Mucosa of descending colon (tissue), 3 donors: ENCODE measurements around the gene DPH2. TPM values are rescaled to one million over a fixed set of nuclear protein-coding genes. Genes with fewer than 3 reads are reported as not detected.
A peak's percentile ranks its signal among the peaks of the same experiment; 100 is the strongest.

Experiments
- ATAC-seq: fragments of 200-7000 bp; cut with Tn5 transposase; one replicate; pipeline ENCODE4 v1.9.1; 2020; ENCODE audit warnings: mild to moderate bottlenecking, moderate library complexity
- DNase-seq, 3 donors: peaks; one replicate each; pipeline ENCODE4 v3.0.0-alpha.2; 2020
- H3K36me3 ChIP-seq: fragments of 200-600 bp; one replicate; pipeline ENCODE4 v1.8.0; 2021; ENCODE audit warnings: low read depth, mild to moderate bottlenecking
- H3K4me1 ChIP-seq: fragments of 200-600 bp; one replicate; pipeline ENCODE4 v1.8.0; 2021; ENCODE audit warnings: low read depth, mild to moderate bottlenecking
- H3K4me3 ChIP-seq: fragments of 200-600 bp; one replicate; pipeline ENCODE4 v1.8.0; 2021; ENCODE audit warnings: mild to moderate bottlenecking
- H3K9me3 ChIP-seq: fragments of 200-600 bp; one replicate; pipeline ENCODE4 v1.8.0; 2021; ENCODE audit warnings: mild to moderate bottlenecking
- CTCF ChIP-seq: fragments of 200-600 bp; IDR thresholded peaks from one replicate; pipeline ENCODE4 v1.8.0; 2022; ENCODE audit warnings: antibody characterized with exemption, mild to moderate bottlenecking
- intact Hi-C, 2 donors: fragments of 100-400 bp; cut with DNase I in 1 of 2; cut with micrococcal nuclease in 1 of 2; formaldehyde crosslinking; loops; one replicate each; pipeline versions ENCODE4 v1.11.0 to v1.11.1; 2022; cut with DNase I, micrococcal nuclease
- total RNA-seq, 3 donors: library from RNA; stranded (reverse); fragmentation: NEBNext Ultra II Directional in 2 of 3; extraction: Animal tissue kit (Norgen Biotek cat#: 25700) in 2 of 3; gene quantifications; one replicate each; pipeline versions ENCODE4 v1.2.1 to v1.2.4, GENCODE V29; 2021 to 2023
- donor health status: DM: no; HTN: no; CAD: no; lungs with moderate emphysema.
- donor health status: DM: no; HTN: no; CAD: no.
- donor health status: DM: no; HTN: yes; CAD: no.

DPH2 gene
- total RNA-seq, 3 donors from 2014 or later = 16.5 to 23.3 (median 17.9) TPM

DNA sequence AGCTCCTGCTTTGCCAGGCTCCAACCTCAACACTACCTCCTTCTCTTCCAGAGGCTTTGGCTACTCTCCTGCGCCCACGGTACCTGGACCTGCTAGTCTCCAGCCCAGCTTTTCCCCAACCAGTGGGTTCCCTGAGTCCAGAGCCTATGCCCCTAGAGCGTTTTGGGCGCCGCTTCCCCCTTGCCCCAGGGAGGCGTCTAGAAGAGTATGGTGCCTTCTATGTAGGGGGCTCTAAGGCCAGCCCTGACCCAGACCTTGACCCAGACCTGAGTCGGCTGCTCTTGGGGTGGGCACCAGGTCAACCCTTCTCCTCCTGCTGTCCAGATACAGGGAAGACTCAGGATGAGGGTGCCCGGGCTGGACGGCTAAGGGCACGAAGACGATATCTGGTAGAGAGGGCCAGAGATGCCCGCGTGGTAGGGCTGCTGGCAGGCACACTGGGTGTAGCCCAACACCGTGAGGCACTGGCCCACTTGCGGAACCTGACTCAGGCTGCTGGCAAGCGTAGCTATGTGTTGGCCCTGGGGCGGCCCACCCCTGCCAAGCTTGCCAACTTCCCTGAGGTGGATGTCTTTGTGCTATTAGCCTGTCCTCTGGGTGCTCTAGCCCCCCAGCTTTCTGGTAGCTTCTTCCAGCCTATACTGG is 1.6 kb downstream of the DPH2 start:
- ATAC-seq (no peak), DNase-seq (no peak)
- intact Hi-C loops = no loop called here
- no peak for TF ChIP-seq CTCF
- no peaks in the 10 kb centered on the region for H3K9me3 ChIP-seq
- H3K4me1 ChIP-seq = peaks cover 32% of the 10 kb centered on the region
- no peaks in the 10 kb centered on the region for H3K36me3 ChIP-seq
- no peak overlapping the region for H3K4me3 ChIP-seq

GRCh38 chr1:43973981-43974442 is 4.2 kb downstream of the DPH2 start:
- no peaks in the 10 kb centered on the region for H3K36me3 ChIP-seq
- peaks cover 46% of the 10 kb centered on the region for H3K4me1 ChIP-seq
- no peaks in the 10 kb centered on the region for H3K9me3 ChIP-seq
- DNase-seq (no peak), ATAC-seq (no peak)
- peak overlapping the region; percentile 93 for H3K4me3 ChIP-seq
- no peak for TF ChIP-seq CTCF
- intact Hi-C loops = no loop called here

GRCh38 chr1:43974443-43975248 is 4.8 kb downstream of the DPH2 start, which contains the start of gene ATP6V0B:
ATP6V0B (plus strand) TSS chr1:43974960; CDS start chr1:43975041, 81 bp downstream.
- Histone ChIP-seq H3K4me1 (peaks cover 46% of the 10 kb centered on the region), H3K36me3 (no peaks in the 10 kb centered on the region), H3K4me3 (peak within 1 kb of the TSS; percentile 93), H3K9me3 (no peaks in the 10 kb centered on the region)
- intact Hi-C loops = no loop called here
- peak; percentile 98 for DNase-seq
- no peak for TF ChIP-seq CTCF
- ATAC-seq = peak; percentile 86

DNA sequence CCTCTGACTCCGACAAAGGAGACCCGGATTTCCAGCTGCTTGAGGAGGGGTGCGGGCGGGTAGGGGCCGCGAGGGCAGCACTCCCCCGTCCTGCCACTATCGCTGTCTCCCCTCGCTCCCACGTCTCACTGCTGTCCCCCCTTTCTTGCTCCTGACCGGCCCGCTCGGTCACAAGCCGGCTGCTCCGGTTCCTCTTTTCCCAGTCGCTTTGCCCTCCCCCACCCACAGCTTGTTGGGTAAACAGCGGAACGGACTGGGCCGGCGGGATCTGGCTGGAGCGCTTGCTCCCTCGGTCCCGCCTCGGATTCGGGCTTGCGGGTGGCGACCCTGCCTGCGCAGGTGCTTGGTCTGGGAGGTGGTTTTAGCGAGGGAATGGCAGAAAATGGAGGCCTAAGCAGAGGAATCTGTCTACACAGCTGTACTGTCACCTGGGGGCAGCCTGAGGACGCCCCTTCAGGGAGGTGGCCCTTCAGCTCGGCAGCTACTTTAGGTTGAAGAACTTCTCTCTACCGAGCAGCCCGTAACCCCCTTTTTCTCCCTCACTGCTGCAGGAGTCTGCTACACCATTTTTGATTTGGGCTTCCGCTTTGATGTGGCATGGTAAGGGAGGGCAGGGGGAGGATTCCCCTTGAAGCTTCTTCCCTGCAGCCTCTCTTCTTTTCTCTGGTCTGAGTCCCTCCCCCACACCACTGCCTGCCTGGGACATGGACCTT is 5.6 kb downstream of the DPH2 start:
- no peaks in the 10 kb centered on the region for H3K9me3 ChIP-seq
- DNase-seq (peak; percentile 78 to 86 (median 80)), ATAC-seq (peak; percentile 46)
- H3K4me3 ChIP-seq = peak overlapping the region; percentile 93
- no peaks in the 10 kb centered on the region for H3K36me3 ChIP-seq
- TF ChIP-seq CTCF = no peak
- H3K4me1 ChIP-seq = peaks cover 52% of the 10 kb centered on the region
- intact Hi-C loops = no loop called here

GRCh38 chr1:43976045-43976444 is 6.2 kb downstream of the DPH2 start:
- TF ChIP-seq CTCF = no peak
- ATAC-seq (no peak), DNase-seq (no peak)
- H3K4me3 ChIP-seq = no peak overlapping the region
- no peaks in the 10 kb centered on the region for H3K9me3 ChIP-seq
- no peaks in the 10 kb centered on the region for H3K36me3 ChIP-seq
- intact Hi-C loops = no loop called here
- H3K4me1 ChIP-seq = peaks cover 52% of the 10 kb centered on the region
